Activated CD4-positive, alpha-beta T cell treated with anti-CD3 and anti-CD28 coated beads for 36 hours (primary cell): ENCODE measurements around the gene RARRES1. TPM values are rescaled to one million over a fixed set of nuclear protein-coding genes. Genes with fewer than 3 reads are reported as not detected.

ENCODE experiments used
- ATAC-seq: fragments of 200-7000 bp; cut with Tn5 transposase; one replicate; pipeline ENCODE4 v1.10.0; 2021; ENCODE audit warnings: mild to moderate bottlenecking, moderate library complexity
- CTCF ChIA-PET: fragments of 350-600 bp; sonication (Branson Sonifier 250); formaldehyde crosslinking; loops from one replicate; lab custom pipeline; 2021; ENCODE audit warnings: antibody characterized with exemption; lab: Charles Lee
- POLR2A ChIA-PET: fragments of 350-600 bp; sonication (Branson Sonifier 250); formaldehyde crosslinking; loops from one replicate; lab custom pipeline; 2021; ENCODE audit warnings: antibody characterized with exemption, inconsistent platforms; lab: Charles Lee
- DNase-seq: peaks from one replicate; pipeline ENCODE4 v3.0.0-alpha.2; 2020
- H3K27ac Mint-ChIP-seq: one replicate; pipeline ENCODE4 v1.8.0; 2021; ENCODE audit warnings: mixed read lengths
- H3K27me3 Mint-ChIP-seq: one replicate; pipeline ENCODE4 v1.8.0; 2021; ENCODE audit warnings: mixed read lengths
- H3K36me3 Mint-ChIP-seq: one replicate; pipeline ENCODE4 v1.8.0; 2021; ENCODE audit warnings: low read depth, mixed read lengths
- H3K4me1 Mint-ChIP-seq: one replicate; pipeline ENCODE4 v1.8.0; 2021; ENCODE audit warnings: mixed read lengths
- H3K4me3 Mint-ChIP-seq: one replicate; pipeline ENCODE4 v1.8.0; 2021; ENCODE audit warnings: mild to moderate bottlenecking, moderate library complexity, mixed read lengths
- H3K9me3 Mint-ChIP-seq: one replicate; pipeline ENCODE4 v1.8.0; 2021; ENCODE audit warnings: low read depth, mixed read lengths
- intact Hi-C, 2 experiments: fragments of 100-400 bp; cut with DNase I in 1 of 2; cut with micrococcal nuclease in 1 of 2; formaldehyde crosslinking; loops; one replicate each; pipeline versions ENCODE4 v1.14.2 to v1.15.1; 2022 to 2024; cut with DNase I, micrococcal nuclease
- total RNA-seq, 2 experiments: library from RNA; stranded (reverse); gene quantifications; one replicate each; pipeline ENCODE4 v1.2.3, GENCODE V29; 2021

Gene RARRES1
- total RNA-seq, result not detected

- POLR2A ChIA-PET, result no interaction called here
- ATAC-seq (peak; percentile 79), DNase-seq (peak; percentile 71)
- CTCF ChIA-PET, result interaction anchor here (0.6 kb wide), 1 partner anchor 9 kb away, joined by 4 read pairs; no protein-coding TSS in a partner anchor
- Mint-ChIP-seq H3K27ac (no peak within 1 kb of the TSS), H3K36me3 (peaks cover 11% of the 10 kb centered on the region), H3K9me3 (peaks cover 7% of the 10 kb centered on the region), H3K27me3 (peaks cover 3% of the 10 kb centered on the region), H3K4me1 (peaks cover 15% of the 10 kb centered on the region), H3K4me3 (peak within 1 kb of the TSS; percentile 41)
- intact Hi-C loops, result no loop called here
Measured at GRCh38 chr3:158731938-158732855, at the start of gene RARRES1. TSS of gene RARRES1 (minus strand) at chr3:158732457. CDS start at chr3:158732415, 42 bp downstream.

GRCh38 chr3:158781849-158782248, 49.6 kb upstream of the RARRES1 start:
- intact Hi-C loops, result no loop called here
- DNase-seq, result no peak
- Mint-ChIP-seq H3K27me3 (no peaks in the 10 kb centered on the region), H3K9me3 (no peaks in the 10 kb centered on the region), H3K27ac (no peak overlapping the region), H3K36me3 (no peaks in the 10 kb centered on the region), H3K4me1 (no peaks in the 10 kb centered on the region), H3K4me3 (no peak overlapping the region)
- no peak for ATAC-seq
- ChIA-PET POLR2A (no interaction called here), CTCF (no interaction called here)

GRCh38 chr3:158781191-158781590, 48.9 kb upstream of the RARRES1 start:
- intact Hi-C loops, result no loop called here
- no peaks in the 10 kb centered on the region for H3K4me1 Mint-ChIP-seq
- no peak overlapping the region for H3K4me3 Mint-ChIP-seq
- DNase-seq (no peak), ATAC-seq (no peak)
- H3K9me3 Mint-ChIP-seq, result no peaks in the 10 kb centered on the region
- ChIA-PET CTCF (interaction anchor here (1.9 kb wide), 1 partner anchor 54 kb away, joined by 7 read pairs; no protein-coding TSS in a partner anchor), POLR2A (no interaction called here)
- H3K27me3 Mint-ChIP-seq, result no peaks in the 10 kb centered on the region
- H3K36me3 Mint-ChIP-seq, result no peaks in the 10 kb centered on the region
- no peak overlapping the region for H3K27ac Mint-ChIP-seq

- H3K27ac Mint-ChIP-seq, result no peak overlapping the region
- no peaks in the 10 kb centered on the region for H3K9me3 Mint-ChIP-seq
- CTCF ChIA-PET, result interaction anchor here (1.9 kb wide), 1 partner anchor 53 kb away, joined by 7 read pairs; no protein-coding TSS in a partner anchor
- no peak for DNase-seq
- ATAC-seq, result no peak
- H3K4me3 Mint-ChIP-seq, result no peak overlapping the region
- no peaks in the 10 kb centered on the region for H3K36me3 Mint-ChIP-seq
- no peaks in the 10 kb centered on the region for H3K27me3 Mint-ChIP-seq
- POLR2A ChIA-PET, result no interaction called here
- H3K4me1 Mint-ChIP-seq, result no peaks in the 10 kb centered on the region
- intact Hi-C loops, result no loop called here
Measured at GRCh38 chr3:158780766-158781165, 48.5 kb upstream of the RARRES1 start.

- POLR2A ChIA-PET, result no interaction called here
- intact Hi-C loops, result no loop called here
- no peak overlapping the region for H3K4me3 Mint-ChIP-seq
- ATAC-seq (no peak), DNase-seq (no peak)
- no peak overlapping the region for H3K27ac Mint-ChIP-seq
- no peaks in the 10 kb centered on the region for H3K9me3 Mint-ChIP-seq
- no peaks in the 10 kb centered on the region for H3K36me3 Mint-ChIP-seq
- no peaks in the 10 kb centered on the region for H3K27me3 Mint-ChIP-seq
- CTCF ChIA-PET, result interaction anchor here (0.6 to 1.6 kb wide), 5 partner anchors 12 to 49 kb away, joined by 3 to 4 read pairs (median 3); partner anchors contain the start of gene MFSD1
- no peaks in the 10 kb centered on the region for H3K4me1 Mint-ChIP-seq
Measured at GRCh38 chr3:158777161-158777873, 45.1 kb upstream of the RARRES1 start.

- H3K4me3 Mint-ChIP-seq, result no peak overlapping the region
- CTCF ChIA-PET, result no interaction called here
- H3K4me1 Mint-ChIP-seq, result no peaks in the 10 kb centered on the region
- no peaks in the 10 kb centered on the region for H3K36me3 Mint-ChIP-seq
- H3K27ac Mint-ChIP-seq, result no peak overlapping the region
- no peak for ATAC-seq
- intact Hi-C loops, result no loop called here
- no peak for DNase-seq
- POLR2A ChIA-PET, result no interaction called here
- no peaks in the 10 kb centered on the region for H3K27me3 Mint-ChIP-seq
- no peaks in the 10 kb centered on the region for H3K9me3 Mint-ChIP-seq
Measured at GRCh38 chr3:158776531-158776930, 44.3 kb upstream of the RARRES1 start.

- ATAC-seq (no peak), DNase-seq (no peak)
- Mint-ChIP-seq H3K4me3 (no peak overlapping the region), H3K36me3 (no peaks in the 10 kb centered on the region), H3K27ac (no peak overlapping the region), H3K4me1 (no peaks in the 10 kb centered on the region), H3K27me3 (no peaks in the 10 kb centered on the region), H3K9me3 (no peaks in the 10 kb centered on the region)
- CTCF ChIA-PET, result no interaction called here
- intact Hi-C loops, result no loop called here
- POLR2A ChIA-PET, result no interaction called here
Measured at GRCh38 chr3:158775426-158776410, 43.5 kb upstream of the RARRES1 start.

- DNase-seq, result no peak
- Mint-ChIP-seq H3K36me3 (no peaks in the 10 kb centered on the region), H3K27me3 (no peaks in the 10 kb centered on the region), H3K27ac (no peak overlapping the region), H3K9me3 (no peaks in the 10 kb centered on the region), H3K4me3 (no peak overlapping the region), H3K4me1 (no peaks in the 10 kb centered on the region)
- ATAC-seq, result no peak
- ChIA-PET CTCF (no interaction called here), POLR2A (no interaction called here)
- intact Hi-C loops, result no loop called here
Measured at GRCh38 chr3:158774965-158775364, 42.7 kb upstream of the RARRES1 start.

- ChIA-PET POLR2A (no interaction called here), CTCF (interaction anchor here (1.1 kb wide), 1 partner anchor 46 kb away, joined by 5 read pairs; no protein-coding TSS in a partner anchor)
- H3K36me3 Mint-ChIP-seq, result no peaks in the 10 kb centered on the region
- no peak overlapping the region for H3K27ac Mint-ChIP-seq
- no peak overlapping the region for H3K4me3 Mint-ChIP-seq
- DNase-seq (no peak), ATAC-seq (no peak)
- H3K9me3 Mint-ChIP-seq, result no peaks in the 10 kb centered on the region
- H3K27me3 Mint-ChIP-seq, result no peaks in the 10 kb centered on the region
- intact Hi-C loops, result no loop called here
- no peaks in the 10 kb centered on the region for H3K4me1 Mint-ChIP-seq
Measured at GRCh38 chr3:158773845-158774830, 41.9 kb upstream of the RARRES1 start.

- no peak overlapping the region for H3K4me3 Mint-ChIP-seq
- H3K27me3 Mint-ChIP-seq, result no peaks in the 10 kb centered on the region
- CTCF ChIA-PET, result interaction anchor here (1.1 kb wide), 1 partner anchor 45 kb away, joined by 5 read pairs; no protein-coding TSS in a partner anchor
- H3K4me1 Mint-ChIP-seq, result no peaks in the 10 kb centered on the region
- H3K36me3 Mint-ChIP-seq, result no peaks in the 10 kb centered on the region
- POLR2A ChIA-PET, result no interaction called here
- no peaks in the 10 kb centered on the region for H3K9me3 Mint-ChIP-seq
- no peak for DNase-seq
- no peak overlapping the region for H3K27ac Mint-ChIP-seq
- ATAC-seq, result no peak
- intact Hi-C loops, result no loop called here
Measured at GRCh38 chr3:158773166-158773565, 40.9 kb upstream of the RARRES1 start.
